DND-41 (cell line): Measurements from ENCODE around the gene ZFYVE26.
A peak's percentile ranks its signal among the peaks of the same experiment; 100 is the strongest.
"Not testable (repeated sequence)": the region's sequence is repeated elsewhere in the genome, so short reads cannot be mapped to it uniquely, and the experiment has no call there.

Experiments used
- ATAC-seq: fragments of 200-7000 bp; cut with Tn5 transposase; 3 replicates; pipeline ENCODE4 v1.9.1; 2021; ENCODE audit warnings: low read depth; ENCODE audit not compliant: insufficient read depth
- DNase-seq: peaks from one replicate; pipeline ENCODE4 v3.0.0-alpha.2; 2020
- H2AFZ ChIP-seq: 2 replicates; pipeline ENCODE4 v1.6.0; 2012; ENCODE audit warnings: low read depth, low read length
- H3K27ac ChIP-seq: 2 replicates; pipeline ENCODE4 v1.5.1; 2012; ENCODE audit warnings: low read length, inconsistent platforms
- H3K27me3 ChIP-seq: fragments of 200-600 bp; sonication (generic); 2 replicates; pipeline ENCODE4 v1.6.0; 2012; ENCODE audit warnings: low read length, mild to moderate bottlenecking, inconsistent platforms; ENCODE audit not compliant: insufficient read depth, poor library complexity
- H3K36me3 ChIP-seq: 2 replicates; pipeline ENCODE4 v1.5.1; 2012; ENCODE audit warnings: low read length, inconsistent platforms; ENCODE audit not compliant: insufficient read depth
- H3K4me1 ChIP-seq: 2 replicates; pipeline ENCODE4 v1.5.1; 2012; ENCODE audit warnings: mild to moderate bottlenecking, low read length; ENCODE audit not compliant: insufficient read depth
- H3K4me2 ChIP-seq: 2 replicates; pipeline ENCODE4 v1.6.0; 2012; ENCODE audit warnings: mild to moderate bottlenecking, moderate library complexity, low read length, inconsistent platforms; ENCODE audit not compliant: insufficient read depth
- H3K4me3 ChIP-seq, 2 experiments: fragments of 200-600 bp in 1 of 2; shearing (Covaris generic) in 1 of 2; 2 replicates each; pipeline ENCODE4 v1.5.1; 2012 to 2016; ENCODE audit warnings: inconsistent platforms in 2 of 2, low read length in 2 of 2, mild to moderate bottlenecking in 2 of 2, low read depth in 1 of 2, moderate library complexity in 1 of 2
- H3K79me2 ChIP-seq: 2 replicates; pipeline ENCODE4 v1.6.0; 2012; ENCODE audit warnings: low read length, inconsistent platforms; ENCODE audit not compliant: insufficient read depth
- H3K9ac ChIP-seq: 2 replicates; pipeline ENCODE4 v1.6.0; 2012; ENCODE audit warnings: low read depth, mild to moderate bottlenecking, inconsistent platforms, low read length, moderate library complexity
- H3K9me3 ChIP-seq: 2 replicates; pipeline ENCODE4 v1.5.1; 2012; ENCODE audit warnings: low read length, moderate library complexity, mild to moderate bottlenecking, inconsistent platforms; ENCODE audit not compliant: insufficient read depth, severe bottlenecking
- H4K20me1 ChIP-seq: 2 replicates; pipeline ENCODE4 v1.6.0; 2012; ENCODE audit warnings: low read length; ENCODE audit not compliant: insufficient read depth
- CTCF ChIP-seq: IDR thresholded peaks from 2 replicates; pipeline ENCODE4 v1.5.1; 2012; ENCODE audit warnings: borderline replicate concordance, low read length, moderate library complexity, mild to moderate bottlenecking; ENCODE audit not compliant: poor library complexity, severe bottlenecking; ENCODE audit errors: extremely low read depth
- EZH2 ChIP-seq: IDR thresholded peaks from 3 replicates; pipeline ENCODE4 v1.6.1; 2012; ENCODE audit warnings: borderline replicate concordance, low read depth, mild to moderate bottlenecking, moderate library complexity, low read length, inconsistent platforms; ENCODE audit not compliant: severe bottlenecking

ZFYVE26 gene

GRCh38 chr14:67820428-67820971 lies 4.1 kb upstream of the ZFYVE26 start:
- peaks cover 34% of the 10 kb centered on the region for H3K4me1 ChIP-seq
- peak overlapping the region; percentile 34 to 70 for H3K4me3 ChIP-seq
- DNase-seq (peak; percentile 18), ATAC-seq (no peak)
- H3K27ac ChIP-seq = peak overlapping the region; percentile 76
- H3K27me3 ChIP-seq = no peaks in the 10 kb centered on the region
- TF ChIP-seq EZH2 (no peak), CTCF (no peak)
- H3K4me2 ChIP-seq = peak overlapping the region; percentile 91
- peaks cover 15% of the 10 kb centered on the region; the same call in 1 of the 2 replicates for H3K36me3 ChIP-seq
- peaks cover 41% of the 10 kb centered on the region for H3K79me2 ChIP-seq
- H3K9me3 ChIP-seq = no peaks in the 10 kb centered on the region
- no peaks in the 10 kb centered on the region for H4K20me1 ChIP-seq
- peak overlapping the region; percentile 71 for H3K9ac ChIP-seq
- peak overlapping the region; percentile 90 for H2AFZ ChIP-seq

GRCh38 chr14:67819563-67820421 lies 3.4 kb upstream of the ZFYVE26 start, which contains the start of gene RAD51B:
TSS of gene RAD51B (plus strand) at chr14:67819779.
- Histone ChIP-seq H3K9ac (peak within 1 kb of the TSS; percentile 71), H3K27ac (peak within 1 kb of the TSS; percentile 76), H3K79me2 (peaks cover 48% of the 10 kb centered on the region), H2AFZ (peak within 1 kb of the TSS; percentile 90), H3K4me3 (peak within 1 kb of the TSS; percentile 34 to 70), H3K9me3 (no peaks in the 10 kb centered on the region), H3K4me1 (peaks cover 41% of the 10 kb centered on the region), H3K36me3 (peaks cover 8% of the 10 kb centered on the region; the same call in 1 of the 2 replicates), H3K4me2 (peak within 1 kb of the TSS; percentile 91), H4K20me1 (no peaks in the 10 kb centered on the region), H3K27me3 (no peaks in the 10 kb centered on the region)
- peak; percentile 80 for ATAC-seq
- no peak for TF ChIP-seq CTCF
- peak; percentile 90 for DNase-seq

- H3K9ac ChIP-seq, H3K27ac ChIP-seq, H4K20me1 ChIP-seq, H3K4me3 ChIP-seq, ATAC-seq, H3K36me3 ChIP-seq, DNase-seq, H3K9me3 ChIP-seq, H3K4me2 ChIP-seq, H3K27me3 ChIP-seq: not testable (repeated sequence)
- peak overlapping the region; percentile 55; the same call in 1 of the 2 replicates for H2AFZ ChIP-seq
- peaks cover 47% of the 10 kb centered on the region for H3K4me1 ChIP-seq
- H3K79me2 ChIP-seq = peaks cover 54% of the 10 kb centered on the region
Measured at GRCh38 chr14:67818476-67818875, 2.1 kb upstream of the ZFYVE26 start.
